ENCODE results near the gene LBH. TPM values are rescaled to one million over a fixed set of nuclear protein-coding genes. Genes with fewer than 3 reads are reported as not detected.

The LBH gene
- total RNA-seq, 1 experiment from 2014 or later = 1.2 TPM

- H3K4me3 ChIP-seq (replicated peaks in 1 of 2; ENCODE audit: low read depth in 1 of 2, low read length in 2 of 2) = no peak overlapping the region
- no peaks in the 10 kb centered on the region for H3K9me3 ChIP-seq (ENCODE audit: control insufficient read depth in 1 of 2, insufficient read depth in 1 of 2, low read depth in 1 of 2, low read length in 2 of 2)
- intact Hi-C loops (cut with micrococcal nuclease) = no loop called here
- no peak for TF ChIP-seq SIN3A (IDR thresholded peaks at IDR 0.05; ENCODE audit: low read depth)
- TF ChIP-seq POLR2A (IDR thresholded peaks at IDR 0.05; ENCODE audit: borderline replicate concordance, extremely low read depth, insufficient read depth, insufficient read length) = no peak
- no peak for TF ChIP-seq ZFX (IDR thresholded peaks at IDR 0.05)
- no peak for TF ChIP-seq POLR2AphosphoS5 (IDR thresholded peaks at IDR 0.05; ENCODE audit: low read depth, low read length)
- no peak for TF ChIP-seq RAD21 (IDR thresholded peaks at IDR 0.05; ENCODE audit: low read depth)
- TF ChIP-seq EZH2phosphoT487 (IDR thresholded peaks at IDR 0.05; ENCODE audit: borderline replicate concordance) = no peak
- TF ChIP-seq ELF1 (IDR thresholded peaks at IDR 0.05; ENCODE audit: borderline replicate concordance, low read depth) = no peak
- TF ChIP-seq REST (IDR thresholded peaks at IDR 0.05; ENCODE audit: low read depth) = no peak
- H3K4me1 ChIP-seq (ENCODE audit: control insufficient read depth in 1 of 2, insufficient read depth in 2 of 2, low read length in 2 of 2) = peaks cover 22 to 28% of the 10 kb centered on the region in 2 experiments
- DNase-seq (ENCODE audit: low read depth, low spot score) (no peak), ATAC-seq (no peak)
- no peaks in the 10 kb centered on the region for H3K9me2 ChIP-seq (ENCODE audit: insufficient read depth)
- no peak overlapping the region for H2AFZ ChIP-seq (ENCODE audit: low read depth, low read length, poor library complexity, severe bottlenecking)
- RAD21 ChIA-PET (ENCODE audit: low non-redundant PET in 1 of 2, low total read pairs in 2 of 2, uncharacterized antibody in 2 of 2, unreplicated experiment in 2 of 2) = no interaction called here
- H3K79me2 ChIP-seq (ENCODE audit: insufficient read depth, low read length) = no peaks in the 10 kb centered on the region
- H3K4me2 ChIP-seq (ENCODE audit: low read length) = no peak overlapping the region
- H3K9ac ChIP-seq (ENCODE audit: low read length) = no peak overlapping the region
- POLR2A ChIA-PET = no interaction called here
- CTCF ChIA-PET = no interaction called here
- no peaks in the 10 kb centered on the region for H4K20me1 ChIP-seq (ENCODE audit: insufficient read depth)
- no peaks in the 10 kb centered on the region for H3K36me3 ChIP-seq (ENCODE audit: control insufficient read depth in 1 of 2, insufficient read depth in 2 of 2, low read length in 2 of 2)
- no peaks in the 10 kb centered on the region for H3K27me3 ChIP-seq (ENCODE audit: insufficient read depth, low read length)
- BruUV-seq (replicated peaks) = no TSS peak
- no peak overlapping the region for H3K27ac ChIP-seq (ENCODE audit: low read depth, low read length)
These were observed 41.0 kb downstream of the LBH start for GRCh38 chr2:30272286-30272685.
